ENCODE data around the gene MYH10. TPM values are rescaled to one million over a fixed set of nuclear protein-coding genes. Genes with fewer than 3 reads are reported as not detected.
"Not testable (repeated sequence)": the region's sequence is repeated elsewhere in the genome, so short reads cannot be mapped to it uniquely, and the experiment has no call there.

Gene MYH10
- total RNA-seq, 1 donor from 2014 or later = 24.6 TPM

DNA sequence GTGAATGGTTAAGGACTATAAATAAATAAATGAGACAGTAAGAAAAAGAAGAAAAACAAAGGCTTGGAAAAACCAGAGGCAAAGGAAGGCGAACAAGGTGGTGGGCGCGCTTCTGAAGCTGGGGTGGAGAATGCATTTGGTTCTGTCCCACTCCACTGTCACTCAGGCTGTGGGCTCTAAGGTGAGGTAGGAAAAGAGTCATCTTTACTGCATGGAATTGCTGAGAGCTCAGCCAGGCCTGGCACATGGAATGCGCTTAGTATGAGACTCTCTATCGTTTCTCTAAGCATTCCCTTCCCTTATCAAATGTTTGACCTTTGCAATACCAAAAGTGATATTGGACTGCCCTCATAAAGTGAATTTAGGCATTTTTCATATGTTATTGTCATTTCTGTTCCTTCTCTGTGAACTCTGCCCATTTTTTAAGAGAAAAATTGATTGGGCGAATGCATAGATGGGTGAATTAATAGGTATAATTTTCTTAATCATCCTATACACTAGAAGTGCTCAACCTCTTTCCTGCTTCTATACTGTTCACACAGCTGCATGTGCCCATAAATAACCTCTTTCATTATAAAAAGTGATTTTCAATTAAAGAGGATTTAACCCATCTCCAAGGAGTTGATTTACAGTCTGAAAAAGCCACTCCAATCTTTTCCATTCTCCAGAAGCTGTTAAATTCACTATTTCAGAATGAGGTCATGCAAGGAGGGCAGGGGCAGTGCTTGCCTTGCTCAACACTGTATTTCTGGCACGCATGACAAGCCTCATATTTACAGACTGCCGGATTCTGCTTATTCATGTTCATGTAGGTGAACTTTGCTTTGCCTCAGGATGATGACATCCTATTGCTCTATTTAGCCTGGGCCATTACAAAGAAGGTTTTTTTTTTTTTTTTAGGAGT lies 87.7 kb downstream of the MYH10 start:
- peak; percentile 97 for ATAC-seq

GRCh38 chr17:8539976-8540375 lies 90.5 kb downstream of the MYH10 start:
- ATAC-seq = not testable (repeated sequence)

- ATAC-seq = no peak
Measured at GRCh38 chr17:8537734-8538133, 92.8 kb downstream of the MYH10 start.

- no peak for ATAC-seq
Measured at GRCh38 chr17:8534498-8535188, 95.9 kb downstream of the MYH10 start.

DNA sequence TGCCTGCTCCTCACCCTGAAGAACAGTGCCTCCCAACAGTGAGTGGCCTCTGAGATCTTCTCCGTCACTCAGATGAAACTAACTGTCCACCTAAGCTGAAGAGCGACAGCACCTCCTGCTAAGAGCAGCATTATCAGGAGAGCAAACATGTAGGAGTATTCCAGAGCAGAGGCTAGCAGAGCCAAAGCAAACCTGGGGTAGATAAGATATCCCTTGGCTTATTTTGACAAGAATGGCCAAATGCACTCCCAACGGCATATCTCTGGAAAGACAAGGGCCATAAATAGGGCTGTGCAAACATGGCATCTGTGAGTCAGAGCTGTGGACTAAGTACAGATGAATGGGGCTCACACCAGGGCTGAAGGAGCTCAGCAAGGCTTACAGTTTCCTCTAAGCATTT lies 98.5 kb downstream of the MYH10 start:
- no peak for ATAC-seq

GRCh38 chr17:8522577-8522976 lies 107.9 kb downstream of the MYH10 start:
- no peak for ATAC-seq

DNA sequence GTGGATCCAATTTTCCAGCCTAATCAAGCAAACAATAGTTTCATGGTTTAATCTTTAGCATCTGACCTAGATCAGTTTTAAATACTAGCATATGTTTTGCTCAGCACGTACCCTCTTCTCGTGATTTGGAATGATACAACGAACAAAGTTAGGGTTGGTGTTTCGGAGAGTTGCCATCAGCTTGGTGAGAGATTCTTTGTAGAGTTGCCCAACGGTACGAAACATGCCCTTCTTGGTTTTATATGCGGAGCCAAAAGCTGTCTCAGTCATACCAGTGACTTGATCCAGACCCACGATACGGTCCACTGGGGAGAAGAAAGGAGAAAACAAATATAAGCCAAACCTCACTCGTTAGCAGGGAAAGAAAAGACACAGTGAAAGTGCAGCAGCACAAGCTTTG lies 109.5 kb downstream of the MYH10 start:
- ATAC-seq = no peak

GRCh38 chr17:8518850-8519249 lies 111.7 kb downstream of the MYH10 start:
- ATAC-seq = no peak

- ATAC-seq = no peak
Measured at GRCh38 chr17:8518326-8518725, 112.2 kb downstream of the MYH10 start.

DNA sequence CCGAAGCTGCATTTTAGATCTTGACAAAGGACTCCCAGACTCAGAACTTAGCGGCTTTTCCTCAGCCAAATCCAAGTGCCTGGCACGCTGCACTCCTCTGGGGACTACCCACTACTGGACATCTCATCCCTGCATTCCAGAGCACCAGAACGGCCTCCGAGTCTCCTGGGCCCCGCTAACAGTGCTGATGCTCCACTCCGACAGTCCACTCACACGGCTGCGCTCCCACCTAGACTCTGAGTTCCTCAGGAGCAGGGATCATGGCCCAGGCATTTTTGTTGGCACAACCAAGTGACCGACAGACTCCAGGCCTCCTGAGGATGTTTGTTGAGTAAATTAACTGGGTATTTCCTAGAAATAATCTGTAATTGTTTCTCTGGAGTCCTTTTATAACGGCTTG lies 115.7 kb downstream of the MYH10 start:
- no peak for ATAC-seq

GRCh38 chr17:8506145-8506544 lies 124.4 kb downstream of the MYH10 start:
- ATAC-seq = no peak

GRCh38 chr17:8504460-8505207 lies 125.9 kb downstream of the MYH10 start:
- no peak for ATAC-seq

GRCh38 chr17:8503807-8504206 lies 126.7 kb downstream of the MYH10 start:
- no peak for ATAC-seq

DNA sequence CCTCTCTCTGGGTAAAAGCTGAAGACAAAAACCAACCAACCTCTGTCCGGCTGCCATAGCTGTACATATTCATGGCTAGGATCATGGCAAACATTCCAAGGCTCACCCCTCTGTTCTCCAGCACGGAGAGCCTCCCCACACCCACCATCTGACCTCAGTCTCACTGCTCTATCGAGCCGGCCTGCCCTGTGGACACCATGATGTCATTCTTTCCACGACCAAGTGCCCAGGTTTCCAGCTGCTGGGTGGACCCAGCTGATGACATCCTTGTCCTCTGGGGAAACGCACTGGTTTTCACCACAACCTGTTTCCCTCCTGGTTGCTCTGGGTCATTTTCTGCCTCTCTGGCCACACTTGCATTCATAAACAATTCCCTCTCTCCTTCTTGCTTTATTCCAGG lies 127.2 kb downstream of the MYH10 start:
- ATAC-seq = no peak

DNA sequence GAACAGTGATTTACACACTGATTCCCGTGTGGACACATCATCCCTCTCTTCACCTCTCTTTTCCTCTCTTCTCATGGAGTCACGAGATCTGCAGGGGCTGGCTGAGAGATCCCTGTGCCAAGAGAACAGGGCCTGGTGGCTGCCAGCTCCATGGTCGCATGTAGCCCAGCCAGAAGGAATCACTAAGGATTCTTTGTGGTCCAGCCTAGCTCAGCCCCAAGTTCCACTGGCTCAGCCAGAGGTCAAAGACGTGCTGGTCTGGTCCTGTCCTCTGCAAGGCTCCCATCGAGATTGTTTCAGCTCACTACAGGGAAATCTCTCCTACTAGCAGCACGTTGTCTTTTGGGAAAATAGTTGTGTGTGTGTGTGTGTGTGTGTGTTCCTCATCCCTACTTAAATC lies 128.4 kb downstream of the MYH10 start:
- ATAC-seq = no peak

DNA sequence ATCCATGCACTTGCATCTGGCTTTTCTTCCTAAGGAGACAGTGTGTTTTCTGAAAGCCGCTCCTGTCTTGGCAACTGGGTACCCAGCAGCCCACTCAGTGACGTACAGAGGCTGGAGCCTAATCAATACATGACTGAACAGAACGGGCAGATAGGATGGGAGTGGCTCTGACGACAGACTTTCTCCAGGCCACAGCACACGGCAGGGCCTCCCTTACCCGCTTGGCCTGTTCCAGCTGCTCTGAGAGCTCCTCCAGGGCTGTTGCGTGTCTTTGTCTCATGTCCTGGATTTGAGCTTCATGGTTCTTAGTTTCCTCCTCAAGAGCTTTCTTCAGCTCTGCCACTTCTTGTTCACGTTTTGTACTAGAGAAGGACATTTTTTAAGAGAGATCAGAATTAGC lies 129.9 kb downstream of the MYH10 start:
- ATAC-seq = peak; percentile 72

DNA sequence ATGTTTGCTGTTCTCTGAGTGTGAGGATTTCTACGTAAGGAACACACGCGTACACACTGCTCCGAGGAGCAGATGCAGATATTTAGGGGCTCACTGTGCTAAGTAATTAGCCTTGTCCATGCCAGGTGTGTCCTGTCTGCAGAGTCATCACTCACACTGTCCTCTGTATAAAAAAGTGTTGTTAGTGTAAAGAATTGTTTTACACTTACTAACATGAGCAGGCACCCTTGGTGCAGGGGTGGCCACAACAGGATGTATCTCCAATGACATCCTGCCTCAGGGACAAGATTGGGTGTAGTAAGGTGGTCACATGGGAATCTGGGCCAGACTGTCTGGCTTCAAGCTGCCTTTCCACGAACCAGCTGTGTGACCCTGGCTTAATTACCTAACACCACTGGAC lies 130.9 kb downstream of the MYH10 start:
- ATAC-seq = no peak

GRCh38 chr17:8499171-8499570 lies 131.4 kb downstream of the MYH10 start:
- ATAC-seq = no peak

GRCh38 chr17:8496081-8496480 lies 134.4 kb downstream of the MYH10 start:
- ATAC-seq = no peak

DNA sequence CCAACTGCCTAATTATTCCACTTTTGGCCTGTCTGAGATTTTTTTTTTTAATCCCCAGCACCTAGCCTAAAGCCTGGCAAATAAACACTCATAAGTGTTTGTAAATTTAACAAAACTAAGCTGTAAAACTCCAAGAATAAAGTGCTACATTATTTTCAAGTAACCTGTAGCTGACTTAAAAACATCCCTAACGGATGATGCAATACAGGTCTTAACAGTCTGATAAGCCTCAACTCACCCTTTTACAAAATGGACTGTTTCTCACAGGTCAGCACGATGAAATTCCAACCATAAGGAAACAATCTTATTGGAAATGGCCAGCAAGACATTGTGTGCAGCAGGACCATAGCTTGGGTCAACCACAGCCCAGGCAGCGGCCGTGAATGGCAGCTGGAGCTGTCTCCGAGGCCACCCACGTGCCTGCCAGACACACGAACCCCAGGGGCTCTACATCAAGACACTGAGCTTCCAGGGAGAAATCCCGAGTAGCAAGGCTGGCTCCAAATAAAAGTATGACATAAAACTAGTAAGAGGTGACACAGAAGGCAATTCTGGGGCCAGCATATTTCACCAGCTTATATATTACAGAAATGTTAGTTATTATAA lies 135.9 kb downstream of the MYH10 start:
- ATAC-seq = no peak

DNA sequence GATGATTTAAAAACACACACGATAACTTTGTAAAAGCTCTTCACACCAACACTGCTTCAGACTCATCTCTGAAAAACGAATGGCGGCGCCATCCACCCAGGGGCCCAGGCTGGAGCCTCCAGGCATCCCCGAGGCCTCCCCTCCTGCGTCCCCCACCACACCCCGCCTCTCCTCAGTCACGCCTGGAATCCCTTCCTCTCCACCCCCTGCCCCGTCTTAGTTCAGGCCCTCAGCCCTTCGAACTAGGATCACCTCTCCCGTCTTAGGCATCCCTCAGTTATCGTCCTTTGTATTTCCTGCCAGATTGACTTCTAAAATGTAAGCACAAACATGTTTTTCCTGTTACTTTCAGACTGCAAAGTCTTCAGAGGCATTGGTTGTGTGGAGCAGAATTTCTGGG lies 136.5 kb downstream of the MYH10 start:
- no peak for ATAC-seq

DNA sequence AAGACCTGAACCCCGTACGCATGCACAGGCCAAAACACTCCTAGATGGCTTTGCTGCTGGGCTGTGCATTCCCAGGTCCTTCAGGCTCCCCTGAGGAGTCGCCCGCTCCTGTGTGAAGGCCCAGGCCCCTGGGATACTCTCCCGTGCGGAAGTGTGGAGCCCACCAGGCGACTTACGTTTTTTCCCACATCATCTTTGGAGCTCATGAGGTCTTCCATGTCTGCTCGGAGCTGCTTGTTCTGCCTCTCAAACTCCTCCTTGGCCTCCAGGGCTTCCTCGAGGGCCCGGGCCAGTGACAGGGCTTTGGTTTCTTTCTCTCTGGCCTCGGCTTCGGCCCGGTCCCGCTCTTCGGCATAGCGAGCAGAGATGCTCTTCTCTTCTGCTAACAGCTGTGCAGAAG lies 138.4 kb downstream of the MYH10 start:
- ATAC-seq = no peak
